WI38 (cell line): ENCODE results near the gene PSORS1C1.

Experiments used
- H3K4me3 ChIP-seq: 2 replicates; pipeline ENCODE4 v1.5.1; 2011; ENCODE audit warnings: low read depth, mild to moderate bottlenecking, control low read depth, low read length
- TF ChIP-seq, protein P1 (sequence below): IDR thresholded peaks from 2 replicates; pipeline ENCODE4 v1.5.1; 2012; ENCODE audit warnings: low read depth, mild to moderate bottlenecking, control low read depth, low read length

PSORS1C1 gene

DNA sequence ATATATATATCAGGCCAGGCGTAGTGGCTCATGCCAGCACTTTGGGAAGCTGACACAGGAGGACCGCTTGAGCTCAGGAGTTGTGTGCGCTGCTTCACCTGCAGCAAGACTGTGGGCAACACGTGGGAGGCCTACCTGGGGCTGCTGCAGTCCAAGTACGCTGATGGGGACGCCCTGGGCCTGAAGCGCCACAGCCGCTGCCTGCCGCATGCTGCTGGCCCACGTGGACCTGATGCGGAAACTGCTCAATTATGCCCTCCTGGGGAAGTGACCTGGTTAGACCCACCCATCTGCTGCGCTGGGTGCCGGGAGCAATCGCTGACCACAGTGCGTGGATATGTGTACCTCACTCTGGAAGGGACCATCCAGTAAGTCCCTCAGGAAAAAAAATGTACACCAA lies 26.0 kb downstream of the PSORS1C1 start:
- no peak overlapping the region for H3K4me3 ChIP-seq
- TF ChIP-seq, protein P1, sequence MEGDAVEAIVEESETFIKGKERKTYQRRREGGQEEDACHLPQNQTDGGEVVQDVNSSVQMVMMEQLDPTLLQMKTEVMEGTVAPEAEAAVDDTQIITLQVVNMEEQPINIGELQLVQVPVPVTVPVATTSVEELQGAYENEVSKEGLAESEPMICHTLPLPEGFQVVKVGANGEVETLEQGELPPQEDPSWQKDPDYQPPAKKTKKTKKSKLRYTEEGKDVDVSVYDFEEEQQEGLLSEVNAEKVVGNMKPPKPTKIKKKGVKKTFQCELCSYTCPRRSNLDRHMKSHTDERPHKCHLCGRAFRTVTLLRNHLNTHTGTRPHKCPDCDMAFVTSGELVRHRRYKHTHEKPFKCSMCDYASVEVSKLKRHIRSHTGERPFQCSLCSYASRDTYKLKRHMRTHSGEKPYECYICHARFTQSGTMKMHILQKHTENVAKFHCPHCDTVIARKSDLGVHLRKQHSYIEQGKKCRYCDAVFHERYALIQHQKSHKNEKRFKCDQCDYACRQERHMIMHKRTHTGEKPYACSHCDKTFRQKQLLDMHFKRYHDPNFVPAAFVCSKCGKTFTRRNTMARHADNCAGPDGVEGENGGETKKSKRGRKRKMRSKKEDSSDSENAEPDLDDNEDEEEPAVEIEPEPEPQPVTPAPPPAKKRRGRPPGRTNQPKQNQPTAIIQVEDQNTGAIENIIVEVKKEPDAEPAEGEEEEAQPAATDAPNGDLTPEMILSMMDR, result no peak

DNA sequence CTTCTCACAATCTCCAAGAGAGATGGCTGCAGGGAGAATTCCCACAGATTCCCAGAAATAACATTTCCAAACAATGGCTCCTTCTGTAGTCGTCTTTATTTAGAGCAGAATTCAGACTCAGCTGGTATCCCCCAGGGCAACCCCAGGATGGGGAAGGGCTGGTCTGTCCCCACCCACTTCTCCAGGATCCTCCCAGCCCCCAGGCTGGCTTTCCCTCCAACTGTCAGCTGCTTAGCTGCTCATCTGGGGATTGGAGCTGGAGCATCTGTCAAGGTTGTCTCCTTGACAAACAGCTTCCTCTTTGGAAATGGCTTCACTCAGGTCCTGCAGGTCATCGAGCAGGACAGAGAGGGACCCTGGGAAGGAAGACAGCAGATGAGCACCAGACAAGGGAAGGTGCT lies 27.8 kb downstream of the PSORS1C1 start:
- H3K4me3 ChIP-seq, result no peak overlapping the region
- TF ChIP-seq, protein P1, result no peak

DNA sequence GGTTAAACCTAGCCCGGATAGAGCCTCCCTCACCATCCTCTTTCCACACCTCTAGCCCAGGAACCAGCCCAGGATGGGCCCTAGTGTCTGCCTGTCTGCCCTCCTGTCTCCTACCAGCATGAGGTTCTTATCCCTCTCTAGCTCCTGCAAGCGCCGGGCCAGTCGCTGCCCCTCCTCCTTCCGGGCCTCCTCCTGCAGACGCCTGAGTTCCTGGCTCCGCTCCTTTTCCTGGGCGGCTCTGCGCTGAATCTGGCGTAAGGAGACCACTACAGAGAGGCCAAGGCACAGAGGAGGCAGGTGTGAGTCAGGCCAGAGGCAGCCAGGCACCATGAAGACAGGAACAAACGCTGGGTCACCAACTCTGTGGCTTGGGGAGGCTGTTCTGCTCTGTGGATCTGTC lies 28.5 kb downstream of the PSORS1C1 start:
- TF ChIP-seq, protein P1, result no peak
- no peak overlapping the region for H3K4me3 ChIP-seq

DNA sequence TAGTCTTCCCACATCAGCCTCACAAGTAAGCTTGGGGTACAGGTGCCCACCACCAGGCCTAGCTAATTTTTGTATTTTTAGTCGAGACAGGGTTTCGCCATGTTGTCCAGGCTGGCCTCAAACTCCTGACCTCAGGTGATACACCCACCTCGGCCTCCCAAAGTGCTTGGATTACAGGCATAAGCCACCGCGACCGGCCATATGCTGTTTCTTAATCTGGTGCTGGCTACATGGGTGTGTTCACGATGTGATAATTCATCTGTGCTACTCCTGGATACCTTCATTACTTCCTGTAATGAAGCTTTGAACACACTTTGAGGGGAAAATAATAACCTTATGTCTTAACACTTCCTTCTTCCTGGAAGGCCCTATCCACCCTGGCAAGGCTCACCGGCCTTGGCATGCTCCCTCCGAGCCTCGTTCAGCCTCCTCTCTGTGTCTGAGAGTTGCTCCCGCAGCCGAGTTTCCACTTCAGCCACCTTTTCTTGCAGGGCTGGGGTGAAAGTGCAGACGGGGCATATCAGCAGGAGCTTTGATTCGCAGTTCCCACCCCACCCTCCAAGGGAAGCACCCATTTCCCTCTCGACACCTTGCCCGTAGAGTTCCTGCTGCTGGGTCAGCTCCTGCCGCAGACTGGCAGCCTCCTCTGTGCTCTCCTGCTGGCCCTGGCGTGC lies 29.8 kb downstream of the PSORS1C1 start:
- no peak overlapping the region for H3K4me3 ChIP-seq
- TF ChIP-seq, protein P1, result no peak

DNA sequence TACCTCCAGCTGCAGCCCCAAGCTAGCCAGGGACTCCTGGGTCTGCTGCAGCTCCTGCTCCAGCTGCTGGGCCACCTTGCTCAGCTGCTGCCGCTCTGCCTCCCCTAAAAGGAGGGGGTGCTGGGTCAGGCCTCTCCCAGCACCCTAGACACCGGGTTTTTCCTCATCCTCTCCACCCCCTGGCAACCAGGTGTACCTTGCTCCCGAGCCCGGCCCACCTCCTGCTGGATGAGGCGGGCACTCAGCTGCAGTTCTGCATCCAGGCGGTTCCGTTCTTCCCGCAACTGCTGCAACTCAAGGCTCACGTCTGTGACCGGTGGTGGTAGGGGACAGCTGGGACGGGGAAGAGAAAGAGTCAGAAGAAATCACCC lies 30.4 kb downstream of the PSORS1C1 start:
- TF ChIP-seq, protein P1, result no peak
- H3K4me3 ChIP-seq, result no peak overlapping the region

DNA sequence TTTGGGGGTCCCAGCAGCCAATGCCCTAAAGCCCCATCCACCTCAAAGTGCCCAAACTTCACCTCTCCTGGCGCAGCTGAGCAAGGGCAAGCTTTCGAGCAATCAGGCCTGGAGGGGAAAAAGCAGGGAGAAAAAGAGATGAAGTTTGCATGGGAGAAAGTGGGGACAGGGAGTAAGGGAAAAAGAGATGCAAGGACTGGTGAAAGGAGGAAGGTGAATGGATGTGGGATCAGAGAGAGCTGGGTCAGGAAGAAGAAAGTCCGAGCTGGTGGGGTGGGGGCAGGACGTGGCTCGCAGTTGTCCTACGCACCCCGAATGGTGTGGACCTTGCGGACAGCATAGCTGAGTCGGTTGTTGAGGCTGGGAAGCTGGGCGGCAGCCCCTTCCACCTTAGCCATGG lies 30.8 kb downstream of the PSORS1C1 start:
- no peak overlapping the region for H3K4me3 ChIP-seq
- TF ChIP-seq, protein P1, result no peak

DNA sequence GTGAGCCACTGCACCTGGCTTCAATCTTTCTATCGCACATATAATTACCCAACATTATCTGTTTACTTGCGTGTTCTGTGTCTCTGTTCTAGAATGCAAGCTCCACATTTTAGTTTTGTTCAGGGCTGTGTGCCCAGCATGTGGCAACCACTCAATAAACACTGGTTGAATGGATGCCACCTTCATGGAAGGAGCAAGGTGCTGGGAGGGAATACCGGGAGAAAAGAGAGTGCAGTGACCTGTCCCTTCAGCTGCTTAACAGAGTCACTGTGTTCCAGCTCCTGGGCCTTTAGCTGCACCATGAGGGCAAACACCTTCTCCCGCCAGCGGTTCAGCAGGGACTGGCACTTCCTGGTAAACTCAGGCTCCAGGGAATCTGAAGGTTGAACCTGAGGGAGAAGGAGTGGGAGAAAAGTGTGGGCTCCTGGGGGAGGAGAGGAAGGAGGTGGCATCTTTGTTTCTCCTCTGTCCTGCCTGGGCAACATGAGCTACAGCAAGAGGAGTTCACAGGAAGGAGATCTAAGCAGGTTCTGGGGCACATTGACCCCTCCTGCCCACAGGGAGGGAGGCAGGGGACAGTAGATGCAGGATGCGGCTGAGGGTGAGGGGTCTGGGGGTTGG lies 35.3 kb downstream of the PSORS1C1 start:
- TF ChIP-seq, protein P1, result no peak
- H3K4me3 ChIP-seq, result no peak overlapping the region
